HG03066 (cell line): ENCODE results near the gene CAMK2B.
"Not testable (repeated sequence)": the region's sequence is repeated elsewhere in the genome, so short reads cannot be mapped to it uniquely, and the experiment has no call there.

Source experiments
- ATAC-seq: cut with Tn5 transposase; IDR thresholded peaks from one replicate; pipeline ENCODE4 v1.9.1; 2021; ENCODE audit warnings: low read depth; ENCODE audit not compliant: unreplicated experiment

Gene CAMK2B

DNA sequence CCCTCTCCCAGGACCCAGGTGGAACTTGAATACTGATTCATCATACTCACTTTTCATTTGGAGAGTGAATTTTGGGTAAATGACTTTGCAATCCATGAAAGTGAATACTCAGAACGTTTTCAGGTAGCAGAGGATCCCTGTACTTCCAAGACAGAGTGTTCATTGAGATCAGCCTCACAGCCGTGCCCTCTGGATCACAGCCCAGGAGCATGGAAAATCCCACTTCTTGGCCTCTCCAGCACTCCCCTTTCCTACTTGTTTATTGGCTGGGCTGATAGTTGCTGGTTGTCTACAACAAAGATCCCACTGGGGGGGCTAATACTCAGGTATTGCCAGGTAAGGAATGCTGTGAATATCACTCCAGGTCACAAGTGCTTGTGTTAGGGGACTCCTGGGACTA lies 142.0 kb downstream of the CAMK2B start:
- no peak for ATAC-seq

DNA sequence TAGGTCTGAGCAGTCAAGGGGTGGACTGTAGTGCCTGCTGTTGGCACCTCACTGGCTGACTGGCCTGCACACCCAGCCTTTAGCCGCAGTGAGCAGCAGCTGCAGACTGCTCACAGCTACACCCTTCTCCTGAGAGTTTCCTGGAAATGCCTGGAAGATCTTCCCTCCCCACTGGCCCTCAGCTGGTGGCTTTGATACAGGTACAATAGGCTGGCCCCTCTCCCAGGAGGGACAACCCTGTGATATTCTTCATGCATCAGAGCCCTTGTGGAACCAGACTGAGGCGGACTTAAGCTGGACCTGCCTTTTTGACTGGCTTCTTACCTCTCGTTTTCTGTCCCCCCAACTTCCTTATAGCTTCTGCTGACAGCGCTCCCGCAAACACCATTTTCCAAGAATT lies 142.6 kb downstream of the CAMK2B start:
- ATAC-seq = no peak

- no peak for ATAC-seq
Measured at GRCh38 chr7:44180631-44181030, 144.8 kb downstream of the CAMK2B start.

DNA sequence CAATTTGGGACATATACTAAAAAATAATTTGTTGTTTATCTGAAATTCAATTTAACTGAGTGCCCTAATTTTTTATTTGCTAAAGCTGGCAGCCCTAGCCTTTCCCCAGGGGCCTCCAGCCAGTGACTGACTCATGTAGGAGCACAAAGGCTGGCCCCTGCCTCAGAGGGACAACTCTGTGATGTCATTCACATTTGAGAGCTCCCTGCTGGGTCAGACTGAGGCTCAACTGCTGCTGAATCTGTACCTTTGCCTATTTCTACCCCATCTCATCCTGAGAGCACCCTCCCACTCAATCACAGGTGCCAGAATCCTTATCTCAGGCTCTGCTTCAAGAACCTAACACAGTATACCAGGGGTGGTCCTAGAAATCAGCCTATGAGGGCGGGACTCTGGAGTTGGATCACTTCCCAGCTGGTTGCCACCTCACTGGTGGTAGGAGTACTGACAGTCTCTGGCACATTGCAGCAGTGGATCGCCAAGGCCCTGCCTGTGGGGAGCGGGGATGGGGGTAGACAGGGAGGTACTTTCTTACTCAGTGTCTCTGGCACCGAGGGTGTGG lies 147.7 kb downstream of the CAMK2B start:
- ATAC-seq = no peak

GRCh38 chr7:44176486-44176885 lies 148.9 kb downstream of the CAMK2B start:
- no peak for ATAC-seq

DNA sequence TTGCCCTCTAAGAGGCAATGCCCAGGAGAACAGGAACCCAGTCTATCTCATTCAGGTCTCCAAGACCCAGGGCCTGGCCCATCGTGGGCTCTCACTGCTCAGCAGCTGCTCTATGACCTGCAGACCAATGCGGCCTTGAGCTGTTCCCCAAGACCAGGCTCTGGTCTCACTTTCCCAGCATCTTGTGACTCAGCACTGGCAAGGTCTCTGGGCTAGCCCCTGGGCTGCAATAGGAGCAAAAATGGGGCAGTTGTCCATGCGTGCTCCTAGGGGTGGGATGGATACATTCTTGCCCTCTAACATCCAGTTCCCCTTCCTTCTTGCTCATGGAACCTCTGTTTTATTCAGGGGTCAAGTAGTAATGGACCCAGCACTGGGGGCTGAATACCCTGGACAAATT lies 149.7 kb downstream of the CAMK2B start:
- ATAC-seq = no peak

- ATAC-seq = not testable (repeated sequence)
Measured at GRCh38 chr7:44174694-44174948, 150.8 kb downstream of the CAMK2B start.

- no peak for ATAC-seq
Measured at GRCh38 chr7:44173911-44174693, 151.3 kb downstream of the CAMK2B start.

- no peak for ATAC-seq
Measured at GRCh38 chr7:44172803-44173424, 152.5 kb downstream of the CAMK2B start.

GRCh38 chr7:44172352-44172751 lies 153.0 kb downstream of the CAMK2B start:
- no peak for ATAC-seq

- ATAC-seq = not testable (repeated sequence)
Measured at GRCh38 chr7:44171901-44172300, 153.5 kb downstream of the CAMK2B start.

DNA sequence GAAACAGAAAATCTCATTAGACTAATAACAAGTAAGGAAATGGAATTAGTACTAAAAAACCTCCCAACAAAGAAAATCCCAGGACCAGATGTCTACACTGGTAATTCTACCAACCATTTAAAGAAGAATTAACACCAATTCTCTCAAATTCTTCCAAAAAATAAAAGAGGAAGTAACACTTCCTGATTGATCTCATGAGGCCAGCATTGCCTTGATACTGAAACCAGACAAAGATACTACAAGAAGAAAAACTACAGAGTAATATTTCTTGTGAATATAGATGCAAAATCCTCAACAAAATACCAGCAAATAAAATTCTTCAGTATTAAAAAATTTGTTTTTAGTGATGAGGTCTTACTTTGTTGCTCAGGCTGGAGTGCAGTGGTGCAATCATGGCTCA lies 157.5 kb downstream of the CAMK2B start:
- no peak for ATAC-seq
